ENCODE results near the gene TTLL10.
"Not testable (repeated sequence)": the region's sequence is repeated elsewhere in the genome, so short reads cannot be mapped to it uniquely, and the experiment has no call there.

Gene TTLL10

GRCh38 chr1:1171546-1172340 is 1.9 kb upstream of the TTLL10 start:
- DNase-seq: no peak

- DNase-seq: no peak
Measured at GRCh38 chr1:1173061-1173792, 453 bp upstream of the TTLL10 start.

- DNase-seq: no peak
Measured at GRCh38 chr1:1175221-1176062, 1.8 kb downstream of the TTLL10 start.

- not testable (repeated sequence) for DNase-seq
Measured at GRCh38 chr1:1176063-1176761, 2.5 kb downstream of the TTLL10 start.

DNA sequence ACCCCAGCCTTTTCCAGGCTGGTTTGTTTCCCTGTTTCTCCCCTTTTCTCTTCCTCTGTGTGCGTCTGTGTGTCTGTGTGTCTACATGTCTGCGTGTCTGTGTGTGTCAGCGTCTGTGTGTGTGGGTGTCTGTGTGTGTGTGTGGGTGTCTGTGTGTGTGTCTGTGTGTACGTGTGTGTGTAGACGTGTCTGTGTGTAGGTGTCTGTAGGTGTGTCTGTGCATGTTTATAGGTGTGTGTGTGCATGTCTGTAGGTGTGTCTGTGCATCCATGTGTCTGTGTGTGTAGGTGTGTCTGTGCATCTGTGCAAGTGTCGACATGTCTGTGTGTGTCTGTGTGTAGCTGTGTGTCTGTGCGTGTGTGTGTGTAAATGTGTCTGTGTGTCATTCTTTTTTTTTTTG is 3.3 kb downstream of the TTLL10 start:
- DNase-seq: no peak

DNA sequence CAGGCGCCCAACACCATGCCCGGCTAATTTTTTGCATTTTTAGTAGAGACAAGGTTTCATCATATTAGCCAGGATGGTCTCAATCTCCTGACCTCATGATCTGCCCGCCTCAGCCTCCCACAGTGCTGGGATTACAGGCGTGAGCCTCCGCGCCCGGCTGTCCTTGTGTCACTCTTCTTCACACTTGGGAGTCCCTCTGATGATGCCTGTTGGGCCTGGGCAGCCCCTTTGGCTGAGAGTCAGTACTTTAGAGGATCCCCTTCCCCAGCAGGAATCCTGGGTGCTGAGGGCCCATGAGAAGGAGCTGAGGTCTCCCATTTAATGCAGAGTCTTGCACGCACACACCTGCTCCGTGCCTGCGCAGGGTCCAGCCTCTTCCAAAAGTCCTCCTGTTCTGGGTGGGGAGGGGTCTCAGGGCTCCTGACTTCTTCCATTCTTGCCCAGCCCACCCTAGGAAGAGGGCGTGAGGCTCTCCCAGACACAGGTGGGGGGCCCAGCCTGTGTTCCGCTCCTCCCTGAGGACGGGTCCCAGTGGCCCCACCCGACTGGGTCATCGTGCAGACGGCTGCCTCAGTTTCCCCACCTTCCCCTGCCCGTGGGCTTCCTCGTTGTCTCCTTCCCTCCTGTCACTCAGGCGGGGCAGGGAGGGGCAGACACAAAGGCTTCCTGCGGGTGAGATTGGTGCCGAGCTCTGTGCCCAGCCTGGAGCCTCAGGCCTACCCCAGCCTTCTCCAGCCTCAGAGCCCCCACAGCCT is 3.9 kb downstream of the TTLL10 start:
- DNase-seq: no peak

- no peak for DNase-seq
Measured at GRCh38 chr1:1178794-1179331, 5.2 kb downstream of the TTLL10 start.

DNA sequence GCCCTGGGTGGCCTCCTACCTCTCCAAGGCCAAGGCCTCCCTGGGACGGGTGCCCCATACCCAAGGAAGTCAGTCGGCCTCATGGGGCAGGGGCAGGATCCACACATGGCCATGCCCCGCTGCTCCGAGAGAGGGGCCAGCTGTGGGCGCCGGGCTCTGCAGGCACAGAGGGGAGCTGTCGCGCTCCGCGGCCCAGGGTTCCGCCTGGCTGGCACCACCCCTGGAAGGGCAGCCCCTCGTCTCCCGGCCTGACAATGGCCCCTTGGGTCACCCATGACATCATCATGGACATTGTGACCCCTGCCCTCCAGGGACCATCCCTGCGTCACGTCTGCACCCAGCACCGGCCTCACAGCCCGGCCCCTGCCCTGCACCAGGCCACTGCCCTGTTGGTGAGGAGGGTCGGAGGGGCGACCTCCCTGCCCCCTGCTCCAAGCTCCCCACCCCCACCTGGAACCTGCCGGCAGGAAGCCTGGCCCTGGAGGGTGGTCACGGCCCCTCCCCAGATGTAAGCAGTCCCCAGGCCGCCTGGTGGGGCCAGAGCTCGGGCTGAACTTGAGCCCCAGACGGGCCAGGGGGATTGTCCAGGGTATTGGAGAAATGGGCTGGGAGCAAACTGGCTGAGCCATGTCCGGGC is 5.8 kb downstream of the TTLL10 start:
- DNase-seq: no peak

GRCh38 chr1:1179983-1180861 is 6.5 kb downstream of the TTLL10 start:
- DNase-seq: no peak

DNA sequence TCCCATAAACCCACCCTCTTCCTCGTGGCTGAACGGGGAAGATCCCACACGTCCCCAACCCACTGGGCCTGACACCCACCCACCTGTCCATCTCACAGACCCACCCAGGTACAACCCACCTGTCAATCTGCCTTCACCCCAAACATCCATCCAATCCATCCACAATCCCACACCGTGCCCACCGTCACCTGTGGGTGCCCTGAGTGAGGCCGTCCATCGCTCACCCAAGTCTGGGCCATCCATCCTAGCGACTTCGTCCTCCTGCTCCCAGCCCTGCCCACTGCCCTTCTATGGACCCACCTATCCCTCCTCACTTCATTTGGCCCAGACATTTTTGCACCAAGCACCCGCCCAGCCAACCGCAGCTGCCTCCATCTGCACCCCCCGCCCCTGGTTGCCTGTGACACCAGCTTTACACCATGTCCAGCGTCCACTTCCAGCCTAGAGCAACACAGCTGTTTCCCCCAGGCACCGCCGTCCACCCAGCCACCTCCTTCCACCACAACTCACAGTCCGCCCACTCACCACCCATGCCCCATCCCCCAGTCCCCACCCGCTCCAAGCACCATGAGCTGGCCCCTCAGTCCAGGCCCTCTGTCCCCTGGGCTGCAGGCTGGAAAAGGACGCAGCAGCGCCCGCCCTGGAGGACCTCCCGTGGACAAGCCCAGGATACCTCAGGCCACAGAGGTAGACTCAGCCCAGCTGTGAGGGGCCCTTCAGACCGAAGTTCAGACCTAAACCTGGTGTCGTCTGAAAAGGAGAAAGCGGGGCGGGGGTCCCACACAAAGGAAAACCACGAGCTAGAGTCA is 7.7 kb downstream of the TTLL10 start:
- no peak for DNase-seq

GRCh38 chr1:1181938-1182410 is 8.3 kb downstream of the TTLL10 start:
- no peak for DNase-seq

DNA sequence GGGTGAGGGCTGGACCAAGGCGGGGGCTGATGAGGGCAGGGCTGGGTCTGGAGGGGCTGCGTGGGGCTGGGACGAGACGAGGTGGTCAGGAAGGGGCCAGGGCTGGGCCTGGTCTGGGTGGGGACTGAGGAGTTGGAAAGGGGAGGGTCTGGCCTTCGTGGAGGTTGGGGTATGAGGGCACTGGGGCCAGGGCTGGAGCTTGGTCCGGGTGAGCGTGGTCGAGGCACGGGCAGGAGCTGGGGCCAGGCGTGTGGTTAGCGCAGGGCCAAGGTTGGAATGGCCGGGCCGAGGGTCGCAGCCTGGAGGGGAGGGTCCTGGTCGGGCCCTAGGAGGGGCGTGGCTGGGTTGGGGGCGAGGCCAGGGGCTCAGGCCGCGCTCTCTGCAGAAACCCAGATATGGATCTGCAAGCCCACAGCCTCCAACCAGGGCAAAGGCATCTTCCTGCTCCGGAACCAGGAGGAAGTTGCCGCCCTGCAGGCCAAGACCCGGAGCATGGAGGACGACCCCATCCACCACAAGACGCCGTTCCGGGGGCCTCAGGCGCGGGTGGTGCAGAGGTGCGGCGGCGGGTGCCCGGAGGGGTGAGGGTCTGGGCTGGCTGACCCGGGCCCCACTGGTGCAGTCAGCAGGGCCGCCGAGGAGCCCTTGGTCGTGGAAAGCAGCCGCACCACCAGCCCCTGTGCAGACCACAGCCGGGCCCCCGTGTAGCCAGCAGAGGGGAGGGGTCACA is 9.0 kb downstream of the TTLL10 start:
- no peak for DNase-seq

DNA sequence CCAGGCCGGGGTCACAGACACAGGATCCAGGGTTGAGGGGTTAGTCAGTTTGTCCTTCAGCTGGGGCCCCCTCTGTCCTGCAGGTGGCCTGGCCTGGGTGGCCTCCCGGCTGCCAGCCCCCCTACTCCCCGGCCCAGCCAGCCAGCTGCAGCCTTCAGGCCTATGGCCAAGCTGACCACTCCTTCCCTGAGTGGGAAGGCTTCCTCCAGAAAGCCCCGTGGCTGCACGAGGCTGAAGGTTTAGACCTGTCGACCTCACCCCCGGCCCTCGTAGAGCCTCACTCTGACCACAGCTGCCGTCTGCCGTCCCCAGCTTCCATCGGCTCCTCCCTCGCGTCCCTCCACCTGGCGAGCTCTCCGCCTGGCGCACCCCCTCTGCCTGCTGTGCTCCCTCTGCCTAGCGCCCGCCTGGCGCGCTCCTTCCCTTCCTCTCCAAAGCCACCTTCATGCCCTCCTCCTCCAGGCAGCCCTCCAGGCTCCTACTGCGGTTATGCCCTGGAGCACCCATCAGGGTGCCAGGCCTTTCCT is 9.6 kb downstream of the TTLL10 start:
- DNase-seq: no peak

- DNase-seq: no peak
Measured at GRCh38 chr1:1183833-1184775, 10.4 kb downstream of the TTLL10 start.

DNA sequence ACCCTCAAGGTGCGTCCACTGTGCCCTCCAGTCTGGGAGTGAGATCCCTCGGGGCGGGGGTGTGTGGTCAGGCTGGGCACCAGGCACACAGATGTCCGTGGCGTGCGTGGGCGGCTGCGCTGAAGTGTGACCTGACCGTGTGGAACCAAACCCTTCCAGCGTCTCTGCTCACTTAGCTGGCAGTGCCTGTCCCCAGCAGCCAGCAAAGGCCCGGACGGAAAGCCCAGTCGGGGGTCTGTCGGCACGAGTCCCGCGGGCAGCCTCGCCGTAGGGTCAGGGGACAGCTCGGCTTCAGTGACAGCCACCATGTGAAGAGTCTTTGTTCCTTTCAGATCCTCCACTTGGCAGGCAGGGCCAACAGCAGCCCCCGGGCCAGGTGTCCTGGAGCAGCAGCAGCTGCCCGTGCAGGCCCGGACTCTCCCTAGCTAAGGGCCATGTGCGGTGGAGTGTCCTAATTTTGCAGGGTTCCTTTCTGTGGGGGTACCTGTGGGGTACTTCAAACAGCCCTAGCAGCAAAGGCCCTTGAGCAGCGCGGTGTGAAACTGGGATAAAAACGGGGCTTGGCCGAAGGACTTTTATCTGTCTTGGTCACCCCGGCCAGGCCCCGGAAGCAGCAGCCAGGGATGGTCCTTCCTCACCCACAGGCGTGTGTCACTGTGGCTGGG is 11.6 kb downstream of the TTLL10 start:
- DNase-seq: no peak

- DNase-seq: no peak
Measured at GRCh38 chr1:1187938-1188337, 14.3 kb downstream of the TTLL10 start.
